HS-5 (cell line): ENCODE measurements around the gene CRYBA2.

Source experiments
- DNase-seq: peaks from one replicate; pipeline ENCODE4 v3.0.0-alpha.2; 2012; ENCODE audit warnings: low read depth

CRYBA2 gene

GRCh38 chr2:218999021-218999880 is 6.0 kb upstream of the CRYBA2 start:
- DNase-seq: no peak

GRCh38 chr2:218998414-218999002 is 5.3 kb upstream of the CRYBA2 start:
- DNase-seq: no peak

GRCh38 chr2:218997731-218998130 is 4.5 kb upstream of the CRYBA2 start:
- no peak for DNase-seq

DNA sequence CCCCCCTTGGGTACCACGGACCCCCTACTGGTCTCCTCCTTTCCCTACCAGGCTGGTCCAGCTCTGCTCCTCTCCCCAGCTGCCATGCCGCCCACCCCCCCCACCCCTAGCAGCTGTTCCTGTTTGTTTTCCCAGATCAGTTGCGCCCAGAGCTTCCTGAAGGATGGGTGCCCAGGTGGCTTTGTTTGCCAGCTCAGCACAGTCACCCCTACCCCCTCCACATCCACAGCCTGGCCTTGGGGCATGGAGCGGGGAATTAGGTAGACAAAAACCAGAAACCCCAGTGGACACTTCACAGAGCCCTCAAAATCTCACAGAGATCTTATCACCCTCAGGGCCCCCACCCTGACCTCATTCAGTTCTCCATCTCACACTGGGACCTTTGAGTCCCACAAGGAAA is 3.7 kb upstream of the CRYBA2 start:
- no peak for DNase-seq

- peak; percentile 41 for DNase-seq
Observed at GRCh38 chr2:218995972-218996711, 2.9 kb upstream of the CRYBA2 start.

DNA sequence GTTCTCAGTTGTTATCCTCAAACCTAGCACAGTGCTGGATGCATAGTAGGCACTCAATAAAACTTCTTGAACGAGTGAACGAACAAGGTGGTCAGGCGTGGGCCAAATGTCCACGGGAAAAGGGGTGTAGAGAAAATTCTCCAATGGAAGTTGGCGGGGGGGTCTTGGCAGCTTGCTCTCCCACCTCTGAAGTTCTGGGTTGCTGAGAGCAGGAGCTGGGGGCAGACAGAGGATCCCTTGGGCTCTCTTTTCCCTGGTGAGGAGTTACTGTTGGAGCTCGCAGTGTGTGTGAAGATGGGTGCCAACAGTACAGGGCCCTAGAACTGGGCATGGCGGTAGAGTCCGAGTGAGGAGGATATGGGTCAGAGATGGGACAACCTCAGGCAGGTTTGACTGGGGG is 2.3 kb upstream of the CRYBA2 start:
- DNase-seq: no peak

DNA sequence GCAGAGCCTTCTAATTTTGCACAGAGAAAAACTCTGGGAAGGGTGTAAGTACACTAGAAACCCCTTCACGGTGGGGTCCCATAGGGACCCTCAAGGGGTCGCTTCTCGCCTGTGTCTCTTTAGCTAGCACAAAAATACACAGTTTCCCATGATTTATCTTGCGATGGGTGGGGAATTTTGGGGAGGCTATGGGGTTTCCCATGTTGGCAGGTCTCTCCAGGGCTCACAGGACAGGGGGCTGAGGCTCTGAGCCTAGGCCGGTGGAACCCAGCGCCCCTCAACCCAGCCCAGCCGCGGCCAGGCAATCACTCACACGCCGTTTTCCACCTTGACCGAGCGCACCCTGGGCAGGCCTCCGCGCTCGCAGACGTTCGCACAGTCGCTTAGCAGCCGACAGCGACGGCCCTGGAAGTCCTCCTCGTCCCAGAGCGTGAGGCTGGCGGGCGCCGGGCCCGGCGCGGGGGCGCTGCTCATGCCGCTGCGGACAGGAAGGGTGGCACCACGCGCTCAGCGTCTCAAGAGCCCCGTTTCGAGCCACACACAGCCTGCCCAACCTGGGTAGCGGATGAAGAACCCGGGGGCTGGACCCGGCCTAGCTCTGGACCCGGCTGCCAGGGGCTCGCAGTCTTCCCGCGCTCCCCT is 398 bp downstream of the CRYBA2 start:
- no peak for DNase-seq

- no peak for DNase-seq
Observed at GRCh38 chr2:218992196-218992595, 1.0 kb downstream of the CRYBA2 start.

DNA sequence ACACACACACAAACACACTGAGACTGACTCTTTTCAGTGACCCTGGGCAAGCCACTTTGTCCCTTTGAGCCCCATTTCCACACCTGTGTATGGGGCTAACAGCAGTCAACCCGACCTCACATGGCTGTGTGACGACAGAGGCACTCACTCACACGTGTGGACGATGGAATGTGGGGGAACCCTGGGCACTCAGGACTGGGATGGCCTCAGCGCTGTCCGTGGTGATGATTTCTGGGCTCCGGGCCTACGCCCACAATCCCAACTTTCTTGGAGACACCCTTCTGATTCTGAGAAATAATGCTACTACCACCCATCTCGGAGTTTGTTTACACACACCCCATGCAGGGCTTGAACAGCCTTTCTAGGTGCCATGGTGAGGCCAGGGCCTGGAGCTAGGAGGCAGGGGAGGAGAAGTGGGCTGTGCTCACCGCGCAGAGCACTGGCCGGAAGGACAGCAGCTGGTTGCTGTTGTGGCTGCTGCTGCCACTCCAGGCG is 1.5 kb downstream of the CRYBA2 start:
- DNase-seq: no peak

DNA sequence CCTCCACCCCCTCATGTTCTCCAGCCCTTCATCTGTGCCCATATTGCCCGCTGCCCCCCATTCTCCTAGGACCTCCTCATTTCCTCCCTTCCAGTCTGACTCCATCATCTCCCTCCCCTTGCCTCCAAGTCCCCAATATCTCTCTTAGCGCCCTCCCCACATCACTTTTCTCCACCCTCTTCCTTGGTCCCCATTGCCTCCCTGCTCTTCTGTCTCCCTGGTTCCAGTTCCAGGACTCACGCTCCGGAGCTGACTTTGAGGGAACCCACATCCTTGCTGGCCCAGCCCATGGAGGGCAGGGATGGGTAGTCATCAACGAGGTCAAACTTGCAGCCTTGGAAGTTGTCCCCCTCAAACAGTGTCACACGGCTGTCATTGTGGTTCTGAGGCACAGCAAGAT is 2.6 kb downstream of the CRYBA2 start:
- no peak for DNase-seq

GRCh38 chr2:218990052-218990451 is 3.2 kb downstream of the CRYBA2 start:
- no peak for DNase-seq

DNA sequence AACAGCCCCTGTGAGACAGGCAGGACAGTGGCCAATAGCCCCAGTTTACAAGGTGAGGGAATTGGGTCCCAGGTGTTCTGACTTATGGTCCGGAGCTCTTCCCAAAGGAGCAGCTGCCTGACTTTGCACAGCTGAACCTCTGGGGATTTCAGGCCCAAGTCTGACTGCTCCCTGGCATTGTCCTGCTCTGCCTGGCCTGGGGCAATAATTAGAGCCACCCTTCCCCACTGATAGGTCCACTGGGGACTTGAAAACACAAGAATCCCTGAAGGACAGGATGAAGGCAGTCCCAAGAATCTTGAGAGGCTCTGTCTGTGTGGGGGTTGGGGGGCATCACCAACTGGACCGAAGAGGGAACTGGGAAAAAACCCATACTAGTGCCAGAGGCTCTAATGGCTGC is 4.6 kb downstream of the CRYBA2 start:
- DNase-seq: no peak

- no peak for DNase-seq
Observed at GRCh38 chr2:218988164-218988563, 5.1 kb downstream of the CRYBA2 start.

GRCh38 chr2:218986148-218986761 is 7.0 kb downstream of the CRYBA2 start:
- no peak for DNase-seq

DNA sequence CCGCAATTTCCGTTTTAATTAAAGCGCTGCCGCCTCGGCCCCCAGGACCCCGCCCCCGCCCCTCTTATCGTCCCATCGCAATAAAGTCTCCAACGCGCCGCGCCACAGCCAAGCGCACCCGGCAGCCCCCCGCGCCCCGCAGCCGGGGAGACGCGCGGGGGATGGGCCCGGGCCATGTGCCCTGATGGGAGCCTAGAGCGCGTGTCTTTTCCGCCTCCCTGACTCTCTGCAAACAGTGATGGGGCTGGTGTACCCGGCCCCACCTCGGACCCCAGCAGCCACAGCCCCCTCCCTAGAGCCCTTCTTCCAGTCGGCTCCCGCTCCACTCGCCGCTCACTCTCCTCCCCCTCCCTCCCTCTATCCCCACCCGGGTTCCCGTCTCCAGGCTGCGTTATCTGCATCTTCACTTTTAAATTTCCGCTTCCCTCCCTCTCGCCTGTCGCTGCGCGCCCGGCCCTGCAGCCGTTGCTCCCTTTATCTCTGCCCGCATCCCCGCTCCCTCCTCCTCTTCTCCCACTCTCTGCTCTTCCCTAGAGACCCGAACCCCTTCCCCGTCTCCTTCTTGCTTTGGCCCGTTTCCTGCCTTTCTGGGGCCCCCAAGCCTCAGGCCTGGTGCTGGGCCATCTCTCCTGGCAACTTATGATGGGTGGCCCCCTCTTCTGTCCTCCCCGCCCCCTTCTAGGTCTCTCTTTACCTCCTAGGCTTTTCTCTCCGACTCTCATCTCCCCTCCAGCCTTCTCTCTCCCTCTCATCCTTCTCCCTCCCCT is 7.7 kb downstream of the CRYBA2 start:
- DNase-seq: no peak

- no peak for DNase-seq
Observed at GRCh38 chr2:218985021-218985324, 8.2 kb downstream of the CRYBA2 start, which contains the start of gene FEV. FEV (minus strand) TSS chr2:218985184; CDS start chr2:218985075, 109 bp downstream.

GRCh38 chr2:218984239-218985020 is 8.8 kb downstream of the CRYBA2 start:
- no peak for DNase-seq

- no peak for DNase-seq
Observed at GRCh38 chr2:218983934-218984238, 9.3 kb downstream of the CRYBA2 start.

DNA sequence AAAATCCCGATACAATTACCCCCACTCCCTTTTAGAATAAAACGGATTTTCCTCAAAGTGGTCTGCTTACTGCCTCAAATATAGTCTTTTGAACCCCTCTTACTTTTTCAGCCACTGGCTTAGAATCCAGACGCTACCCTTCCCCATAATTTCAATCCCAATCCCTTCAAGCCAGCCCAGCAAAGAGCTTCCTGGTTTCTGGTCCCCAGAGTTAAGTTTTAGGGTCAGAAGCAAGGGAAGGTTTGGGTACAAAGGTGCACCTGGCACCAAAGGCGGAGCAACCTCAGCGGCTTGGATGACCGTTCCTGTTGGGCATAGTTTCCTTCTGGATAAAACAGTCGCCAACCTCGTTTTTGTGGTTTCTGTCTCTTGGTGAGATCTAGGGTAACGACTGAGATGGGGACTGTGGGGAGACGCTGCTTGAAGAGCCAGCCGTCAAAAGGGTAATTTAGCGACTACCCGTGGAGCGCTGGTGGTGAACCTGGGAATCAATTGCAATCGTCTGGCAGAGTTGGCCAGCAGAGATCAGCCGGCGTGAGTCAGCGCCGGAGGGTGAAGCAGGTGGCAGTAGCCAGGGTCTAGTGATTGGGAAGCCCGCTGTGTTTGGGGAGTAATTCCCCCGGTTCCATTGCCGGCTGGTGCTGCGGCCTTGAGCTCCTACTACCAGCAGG is 9.8 kb downstream of the CRYBA2 start:
- no peak for DNase-seq
